Gastroesophageal sphincter (tissue), 4 donors: ENCODE measurements around the gene RNF215. TPM values are rescaled to one million over a fixed set of nuclear protein-coding genes. Genes with fewer than 3 reads are reported as not detected.
"Not testable (repeated sequence)": the region's sequence is repeated elsewhere in the genome, so short reads cannot be mapped to it uniquely, and the experiment has no call there.

Source experiments
- ATAC-seq: fragments of 150-250 bp; one replicate; pipeline ENCODE4 v1.9.1; 2016; ENCODE audit warnings: mild to moderate bottlenecking, moderate library complexity
- H3K27ac ChIP-seq, 4 donors: fragments of 200-600 bp; sonication (generic) in 3 of 4; 1 replicate in 3 of 4; 2 replicates in 1 of 4; pipeline ENCODE4 v1.5.1; 2016 to 2019
- H3K27me3 ChIP-seq: fragments of 200-600 bp; sonication (generic); one replicate; pipeline ENCODE4 v1.5.1; 2019
- H3K36me3 ChIP-seq, 2 donors: fragments of 200-600 bp; sonication (generic); one replicate each; pipeline ENCODE4 v1.5.1; 2019; ENCODE audit warnings: control low read depth in 1 of 2
- H3K4me1 ChIP-seq, 3 donors: fragments of 200-600 bp; sonication (generic); 1 replicate in 2 of 3; 2 replicates in 1 of 3; pipeline ENCODE4 v1.5.1; 2016 to 2019; ENCODE audit warnings: control low read depth in 2 of 3
- H3K4me3 ChIP-seq, 2 donors: fragments of 200-600 bp; sonication (generic); one replicate each; pipeline ENCODE4 v1.5.1; 2019; ENCODE audit warnings: mild to moderate bottlenecking in 1 of 2, moderate library complexity in 1 of 2
- H3K9me3 ChIP-seq, 3 donors: fragments of 200-600 bp; sonication (generic); one replicate each; pipeline ENCODE4 v1.5.1; 2017 to 2019; ENCODE audit warnings: control low read depth in 2 of 3
- CTCF ChIP-seq, 4 experiments: fragments of 200-600 bp in 2 of 4; fragments of 450-650 bp in 2 of 4; sonication (generic) in 1 of 4; IDR thresholded peaks; one replicate each; pipeline ENCODE4 v1.5.1; 2017 to 2019; ENCODE audit warnings: antibody characterized with exemption in 4 of 4, mild to moderate bottlenecking in 2 of 4, moderate library complexity in 2 of 4
- EP300 ChIP-seq: sonication (generic); formaldehyde crosslinking; IDR thresholded peaks from one replicate; pipeline ENCODE4 v1.6.1; 2017; ENCODE audit warnings: antibody characterized with exemption, mild to moderate bottlenecking
- POLR2A ChIP-seq, 2 donors: fragments of 450-650 bp; IDR thresholded peaks; one replicate each; pipeline ENCODE4 v1.6.1; 2017; ENCODE audit warnings: antibody characterized with exemption in 2 of 2, mild to moderate bottlenecking in 2 of 2, moderate library complexity in 1 of 2
- POLR2AphosphoS5 ChIP-seq: sonication (generic); formaldehyde crosslinking; IDR thresholded peaks from one replicate; pipeline ENCODE4 v1.6.1; 2017; ENCODE audit warnings: antibody characterized with exemption
- WGBS, 2 donors: methylation state at CpG; one replicate each; pipeline ENCODE4 v1.1.5; 2018; ENCODE audit warnings: low coverage in 1 of 2; 5-methylcytosine and 5-hydroxymethylcytosine counted together
- total RNA-seq, 4 donors: library from RNA; depleted of rRNA; stranded (reverse); fragments of >200 nt; gene quantifications; one replicate each; pipeline ENCODE4 v1.1.0, GENCODE V29; 2016

Gene RNF215
- total RNA-seq, 4 donors from 2014 or later = 10.2 to 13.5 (median 11.7) TPM

- WGBS, 2 donors = 90 to 100% methylated on average over 1 to 3 of the region's 4 CpGs
- no peak for TF ChIP-seq EP300
- TF ChIP-seq POLR2A (IDR thresholded peaks at IDR 0.05) = no peak
- no peak for TF ChIP-seq CTCF (IDR thresholded peaks at IDR 0.05)
- TF ChIP-seq POLR2AphosphoS5 = no peak
- no peak overlapping the region for H3K4me3 ChIP-seq
- H3K27ac ChIP-seq = no peak overlapping the region
- H3K27me3 ChIP-seq = no peaks in the 10 kb centered on the region
- H3K4me1 ChIP-seq = no peaks in the 10 kb centered on the region
- peaks cover 0 to 58% of the 10 kb centered on the region in 2 donors for H3K36me3 ChIP-seq
- no peaks in the 10 kb centered on the region for H3K9me3 ChIP-seq
- no peak for ATAC-seq
Measured at GRCh38 chr22:30405731-30406130, 18.5 kb upstream of the RNF215 start.

GRCh38 chr22:30404307-30404706 lies 17.1 kb upstream of the RNF215 start:
- H3K27me3 ChIP-seq = no peaks in the 10 kb centered on the region
- TF ChIP-seq CTCF (IDR thresholded peaks at IDR 0.05) (no peak), EP300 (no peak), POLR2A (IDR thresholded peaks at IDR 0.05) (no peak), POLR2AphosphoS5 (no peak)
- no peak overlapping the region for H3K4me3 ChIP-seq
- H3K4me1 ChIP-seq = peaks cover 0 to 10% (median 0%) of the 10 kb centered on the region in 3 donors
- H3K27ac ChIP-seq = no peak overlapping the region
- ATAC-seq = no peak
- H3K36me3 ChIP-seq = peaks cover 0 to 44% of the 10 kb centered on the region in 2 donors
- H3K9me3 ChIP-seq = no peaks in the 10 kb centered on the region
- WGBS, 2 donors = 77% methylated on average over 3 of the region's 6 CpGs; no CpG with 5 or more reads in 1 of the 2 donors

GRCh38 chr22:30402766-30403104 lies 15.5 kb upstream of the RNF215 start:
- not testable (repeated sequence) for H3K9me3 ChIP-seq, ATAC-seq, H3K27me3 ChIP-seq, H3K4me3 ChIP-seq, H3K27ac ChIP-seq
- peaks cover 0 to 28% of the 10 kb centered on the region in 2 donors for H3K36me3 ChIP-seq
- WGBS, 2 donors = 89 to 100% methylated on average over 4 to 5 of the region's 5 CpGs
- peaks cover 0 to 26% (median 8%) of the 10 kb centered on the region in 3 donors for H3K4me1 ChIP-seq

- Histone ChIP-seq H3K4me3 (no peak overlapping the region), H3K9me3 (no peaks in the 10 kb centered on the region), H3K36me3 (peaks cover 0 to 23% of the 10 kb centered on the region in 2 donors), H3K27me3 (no peaks in the 10 kb centered on the region), H3K4me1 (peaks cover 0 to 31% (median 9%) of the 10 kb centered on the region in 3 donors), H3K27ac (no peak overlapping the region)
- no peak for TF ChIP-seq EP300
- TF ChIP-seq CTCF (IDR thresholded peaks at IDR 0.05) = no peak
- TF ChIP-seq POLR2AphosphoS5 = no peak
- TF ChIP-seq POLR2A (IDR thresholded peaks at IDR 0.05) = no peak
- ATAC-seq = no peak
- 31 to 70% methylated on average over 2 to 5 of the region's 5 CpGs for WGBS, 2 donors
Measured at GRCh38 chr22:30402028-30402765, 15.0 kb upstream of the RNF215 start.

- WGBS, 2 donors = 85 to 92% methylated on average over 2 to 3 of the region's 3 CpGs
- H3K9me3 ChIP-seq, H3K4me3 ChIP-seq, ATAC-seq, H3K27me3 ChIP-seq, H3K27ac ChIP-seq: not testable (repeated sequence)
- peaks cover 0 to 11% of the 10 kb centered on the region in 2 donors for H3K36me3 ChIP-seq
- peaks cover 0 to 43% (median 13%) of the 10 kb centered on the region in 3 donors for H3K4me1 ChIP-seq
Measured at GRCh38 chr22:30401024-30401423, 13.8 kb upstream of the RNF215 start.

- Histone ChIP-seq H3K4me1 (peaks cover 0 to 45% (median 13%) of the 10 kb centered on the region in 3 donors), H3K36me3 (peaks cover 0 to 3% of the 10 kb centered on the region in 2 donors), H3K4me3 (no peak overlapping the region), H3K27ac (no peak overlapping the region), H3K27me3 (no peaks in the 10 kb centered on the region), H3K9me3 (no peaks in the 10 kb centered on the region)
- TF ChIP-seq EP300 (no peak), POLR2AphosphoS5 (no peak), CTCF (IDR thresholded peaks at IDR 0.05) (no peak), POLR2A (IDR thresholded peaks at IDR 0.05) (no peak)
- no peak for ATAC-seq
- 50 to 63% methylated on average over 1 of the region's 1 CpG for WGBS, 2 donors
Measured at GRCh38 chr22:30400159-30400558, 12.9 kb upstream of the RNF215 start.
